GM10248 (cell line): ENCODE data around the gene PCMTD2.

Experiments used
- CTCF ChIA-PET: fragments of 300-600 bp; sonication (Branson Sonifier 250); formaldehyde crosslinking; extraction: SDS; loops from one replicate; lab custom pipeline; 2021; ENCODE audit warnings: antibody characterized with exemption; lab: Yijun Ruan, JAX
- POLR2A ChIA-PET: fragments of 350-650 bp; sonication (Branson Sonifier 250); formaldehyde crosslinking; extraction: SDS; loops from one replicate; lab custom pipeline; 2020; ENCODE audit warnings: antibody characterized with exemption; lab: Yijun Ruan, JAX
- DNase-seq: peaks from one replicate; pipeline ENCODE4 v3.0.0; 2012; ENCODE audit errors: extremely low spot score
- TF ChIP-seq, protein P1 (sequence below): IDR thresholded peaks from 2 replicates; pipeline ENCODE4 v1.5.1; 2012; ENCODE audit warnings: mild to moderate bottlenecking, low read depth; ENCODE audit errors: extremely low read depth, missing control alignments, control extremely low read depth

Gene PCMTD2

DNA sequence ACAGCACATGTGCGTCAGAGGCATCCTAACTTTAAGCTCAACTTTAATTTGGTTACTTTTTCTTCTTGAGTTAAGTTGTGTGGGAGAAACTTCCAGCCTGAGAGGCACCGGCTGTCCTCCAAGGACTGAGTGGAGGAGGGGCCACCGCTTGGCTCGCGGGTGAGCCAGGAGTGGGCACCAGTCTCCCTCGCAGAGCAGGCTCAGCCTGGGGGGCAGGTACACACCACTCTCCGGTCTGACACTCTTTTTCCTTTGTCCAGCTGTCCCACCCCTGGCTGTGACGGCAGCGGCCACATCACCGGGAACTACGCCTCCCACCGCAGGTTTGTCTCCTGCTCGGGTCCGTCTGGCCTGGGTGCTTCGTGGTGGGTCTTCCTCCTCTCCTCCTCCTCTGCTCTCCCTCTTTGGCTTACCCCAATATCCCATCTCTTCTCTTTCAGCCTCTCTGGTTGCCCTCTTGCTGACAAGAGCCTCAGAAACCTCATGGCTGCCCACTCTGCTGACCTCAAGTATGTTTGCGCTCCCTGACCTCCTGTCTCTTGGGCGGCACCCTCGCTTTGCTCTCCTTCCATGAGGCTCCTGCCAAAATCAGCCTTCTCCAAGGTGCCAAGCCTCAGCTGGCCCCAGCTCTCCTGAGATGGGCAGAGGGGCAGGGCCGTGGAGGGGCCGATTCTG, 32.6 kb upstream of the PCMTD2 start:
- ChIA-PET CTCF (interaction anchor here (1.1 to 1.3 kb wide), 4 partner anchors 10 to 21 kb away, joined by 3 to 4 read pairs (median 4); no protein-coding TSS in a partner anchor), POLR2A (no interaction called here)
- TF ChIP-seq, protein P1, sequence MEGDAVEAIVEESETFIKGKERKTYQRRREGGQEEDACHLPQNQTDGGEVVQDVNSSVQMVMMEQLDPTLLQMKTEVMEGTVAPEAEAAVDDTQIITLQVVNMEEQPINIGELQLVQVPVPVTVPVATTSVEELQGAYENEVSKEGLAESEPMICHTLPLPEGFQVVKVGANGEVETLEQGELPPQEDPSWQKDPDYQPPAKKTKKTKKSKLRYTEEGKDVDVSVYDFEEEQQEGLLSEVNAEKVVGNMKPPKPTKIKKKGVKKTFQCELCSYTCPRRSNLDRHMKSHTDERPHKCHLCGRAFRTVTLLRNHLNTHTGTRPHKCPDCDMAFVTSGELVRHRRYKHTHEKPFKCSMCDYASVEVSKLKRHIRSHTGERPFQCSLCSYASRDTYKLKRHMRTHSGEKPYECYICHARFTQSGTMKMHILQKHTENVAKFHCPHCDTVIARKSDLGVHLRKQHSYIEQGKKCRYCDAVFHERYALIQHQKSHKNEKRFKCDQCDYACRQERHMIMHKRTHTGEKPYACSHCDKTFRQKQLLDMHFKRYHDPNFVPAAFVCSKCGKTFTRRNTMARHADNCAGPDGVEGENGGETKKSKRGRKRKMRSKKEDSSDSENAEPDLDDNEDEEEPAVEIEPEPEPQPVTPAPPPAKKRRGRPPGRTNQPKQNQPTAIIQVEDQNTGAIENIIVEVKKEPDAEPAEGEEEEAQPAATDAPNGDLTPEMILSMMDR: no peak

DNA sequence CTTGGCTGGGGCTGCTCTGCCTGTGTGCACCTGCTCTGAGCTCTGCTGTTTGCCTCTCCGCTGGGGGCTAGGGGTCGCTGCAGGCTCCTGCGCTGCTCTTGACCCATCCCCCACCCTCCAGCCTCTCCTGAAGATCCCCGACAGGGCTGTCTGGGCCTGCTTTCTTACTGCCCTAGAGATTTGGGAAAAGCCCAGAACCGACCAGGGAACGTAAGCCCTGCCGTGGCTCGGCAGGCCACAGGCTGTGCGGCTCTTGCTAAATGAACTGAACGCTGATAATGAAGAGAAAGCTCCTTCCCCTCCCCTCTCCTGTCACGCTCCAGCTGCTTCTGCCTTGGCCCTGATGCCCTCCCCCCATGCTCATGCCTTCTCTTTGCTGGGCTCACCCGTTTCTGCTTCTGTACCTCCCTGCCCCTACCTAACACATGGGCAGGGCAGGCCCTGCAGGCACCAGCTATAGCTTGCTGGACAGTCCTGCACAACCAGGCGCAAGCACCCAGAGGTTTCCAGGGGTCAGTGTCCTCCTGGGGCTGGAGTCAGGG, 32.0 kb upstream of the PCMTD2 start:
- TF ChIP-seq, protein P1: no peak
- POLR2A ChIA-PET: no interaction called here
- CTCF ChIA-PET: interaction anchor here (1.0 to 1.3 kb wide), 4 partner anchors 11 to 22 kb away, joined by 3 to 4 read pairs (median 4); no protein-coding TSS in a partner anchor
- no peak for DNase-seq

More for the DNA sequence above, 32.6 kb upstream of the PCMTD2 start:
- no peak for DNase-seq

DNA sequence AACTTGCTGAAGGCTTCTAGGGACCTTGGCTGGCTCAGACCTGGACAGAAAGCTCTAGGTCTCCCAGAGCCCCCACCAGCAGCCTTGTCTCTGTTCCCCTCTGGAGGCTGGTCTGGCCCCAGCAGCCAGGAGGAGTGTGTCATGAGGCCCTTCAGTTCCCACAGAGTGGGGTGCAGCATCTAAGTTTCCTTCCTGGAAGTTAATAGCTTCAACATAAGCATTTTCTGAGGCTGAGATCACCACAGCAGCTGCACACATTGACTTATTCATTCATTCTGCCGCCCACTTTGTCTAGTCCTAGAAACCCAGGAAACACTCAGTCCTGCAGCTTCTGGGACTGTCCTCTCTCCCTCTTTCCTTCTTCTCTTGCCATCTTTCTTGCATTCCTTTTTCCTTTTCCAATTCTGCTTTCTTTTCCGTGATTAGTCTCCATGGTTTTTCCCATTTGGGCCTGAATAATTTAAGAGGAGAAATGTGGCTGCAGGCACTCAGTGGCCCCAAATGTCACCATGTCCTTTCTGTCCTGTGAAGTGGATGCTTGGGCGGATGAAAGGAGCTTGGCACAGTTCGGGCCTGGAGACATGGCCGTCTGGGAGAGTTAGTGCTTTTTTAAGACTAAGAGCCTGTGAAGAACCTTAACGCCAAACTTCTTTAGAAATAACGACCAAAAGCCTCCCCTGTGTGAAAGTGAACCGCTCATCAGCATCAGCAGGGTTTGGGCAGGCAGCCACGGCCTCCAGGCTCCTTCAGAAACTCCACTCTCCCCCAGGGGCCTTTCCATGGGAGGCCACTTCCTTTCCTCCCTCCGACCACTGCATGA, 31.0 kb upstream of the PCMTD2 start:
- no peak for DNase-seq
- ChIA-PET CTCF (interaction anchor here (1.0 to 1.3 kb wide), 4 partner anchors 8 to 21 kb away, joined by 3 to 4 read pairs (median 3); no protein-coding TSS in a partner anchor), POLR2A (interaction anchor here (0.7 kb wide), 1 partner anchor 8 kb away, joined by 3 read pairs; no protein-coding TSS in a partner anchor)
- TF ChIP-seq, protein P1: no peak

DNA sequence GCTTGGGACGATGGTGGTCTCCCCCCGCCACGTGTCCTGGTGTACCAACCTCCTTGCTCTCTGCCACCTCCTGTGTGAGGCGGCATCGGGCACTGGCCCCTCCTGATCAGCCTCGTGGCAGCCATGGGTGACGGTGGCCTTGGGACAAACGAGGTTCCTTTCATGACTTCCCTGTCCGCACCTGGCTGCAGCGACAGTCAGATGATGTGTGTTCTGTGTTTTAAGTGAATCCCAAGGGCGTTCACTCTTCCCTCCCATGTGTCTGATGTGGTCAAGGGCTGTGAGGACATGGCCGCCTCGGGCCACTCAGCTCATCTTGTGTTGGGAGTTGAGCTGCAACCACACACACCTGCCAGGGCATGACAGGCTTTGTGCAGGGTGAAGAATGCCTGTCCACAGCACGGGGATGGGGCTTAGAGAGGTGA, 30.4 kb upstream of the PCMTD2 start:
- CTCF ChIA-PET: interaction anchor here (1.2 kb wide), 1 partner anchor 9 kb away, joined by 3 read pairs; no protein-coding TSS in a partner anchor
- POLR2A ChIA-PET: interaction anchor here (0.7 kb wide), 1 partner anchor 8 kb away, joined by 3 read pairs; no protein-coding TSS in a partner anchor
- TF ChIP-seq, protein P1: no peak
- no peak for DNase-seq

DNA sequence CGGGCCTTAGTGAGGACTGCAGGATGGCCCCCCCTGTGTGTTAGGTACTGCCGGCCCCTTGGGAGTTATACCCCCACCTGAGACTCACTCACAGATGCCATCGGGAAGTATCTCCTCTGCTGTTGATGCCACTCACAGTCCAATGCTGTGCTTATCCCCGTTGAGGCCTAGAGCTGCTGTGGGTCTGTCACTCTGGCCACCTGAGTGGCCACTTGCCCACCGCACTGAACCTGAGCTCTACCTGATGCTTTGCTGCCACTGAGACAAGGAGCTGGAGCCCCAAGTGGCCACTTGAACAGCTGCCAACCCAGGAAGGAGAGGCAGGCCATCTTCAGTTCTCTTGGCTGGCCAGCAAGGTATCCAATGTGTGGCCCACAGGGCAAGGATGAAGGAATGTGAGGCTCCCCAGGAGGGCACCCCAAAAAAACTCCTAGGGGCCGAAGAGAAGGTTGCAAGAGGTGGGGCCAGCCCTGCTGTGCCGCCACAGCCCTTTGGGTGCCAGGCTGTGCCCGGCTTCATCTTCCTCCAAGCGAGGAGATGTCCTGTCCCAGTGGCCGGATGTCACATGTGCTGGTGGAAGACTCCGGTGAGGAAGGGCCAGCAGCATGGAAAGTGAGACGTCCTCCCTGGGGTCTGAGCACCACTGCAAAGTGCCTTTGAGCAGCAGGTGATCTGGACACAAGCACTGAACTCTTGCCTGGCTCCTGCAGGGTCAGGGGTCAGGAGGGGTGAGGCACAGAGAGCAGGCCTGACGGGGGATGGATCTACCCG, 29.5 kb upstream of the PCMTD2 start:
- POLR2A ChIA-PET: no interaction called here

More for the DNA sequence above, 29.5 kb upstream of the PCMTD2 start:
- no peak for DNase-seq
- CTCF ChIA-PET: interaction anchor here (1.2 kb wide), 1 partner anchor 10 kb away, joined by 3 read pairs; no protein-coding TSS in a partner anchor
- TF ChIP-seq, protein P1: no peak
